Ishikawa (cell line): ENCODE results near the gene FHIT.

Source experiments
- CEBPB ChIP-seq: IDR thresholded peaks from 2 replicates; pipeline ENCODE4 v1.6.1; 2012
- CREB1 ChIP-seq: IDR thresholded peaks from 2 replicates; pipeline ENCODE4 v1.6.1; 2012; ENCODE audit warnings: low read depth
- EGR1 ChIP-seq: IDR thresholded peaks from 2 replicates; pipeline ENCODE4 v1.6.1; 2012
- EP300 ChIP-seq: IDR thresholded peaks from 2 replicates; pipeline ENCODE4 v1.6.1; 2012; ENCODE audit warnings: borderline replicate concordance
- FOXM1 ChIP-seq: IDR thresholded peaks from 2 replicates; pipeline ENCODE4 v1.6.1; 2012; ENCODE audit warnings: low read depth, borderline replicate concordance
- NFIC ChIP-seq: IDR thresholded peaks from 2 replicates; pipeline ENCODE4 v1.6.1; 2012
- RAD21 ChIP-seq: IDR thresholded peaks from 2 replicates; pipeline ENCODE4 v1.6.1; 2012; ENCODE audit warnings: low read depth
- TAF1 ChIP-seq: IDR thresholded peaks from 2 replicates; pipeline ENCODE4 v1.6.1; 2012; ENCODE audit warnings: low read depth, mild to moderate bottlenecking
- TCF12 ChIP-seq: IDR thresholded peaks from 2 replicates; pipeline ENCODE4 v1.6.1; 2012; ENCODE audit warnings: low read depth
- TEAD4 ChIP-seq: IDR thresholded peaks from 2 replicates; pipeline ENCODE4 v1.6.1; 2012
- USF1 ChIP-seq: IDR thresholded peaks from 2 replicates; pipeline ENCODE4 v1.6.1; 2012
- YY1 ChIP-seq: IDR thresholded peaks from 2 replicates; pipeline ENCODE4 v1.6.1; 2012; ENCODE audit warnings: low read depth
- ZBTB7A ChIP-seq: IDR thresholded peaks from 2 replicates; pipeline ENCODE4 v1.6.1; 2012; ENCODE audit warnings: low read depth
- TF ChIP-seq, protein P1 (sequence below): IDR thresholded peaks from 2 replicates; pipeline ENCODE4 v1.6.1; 2012
- TF ChIP-seq, protein P2 (sequence below): IDR thresholded peaks from 2 replicates; pipeline ENCODE4 v1.6.1; 2012; ENCODE audit warnings: low read depth, mild to moderate bottlenecking

The FHIT gene

DNA sequence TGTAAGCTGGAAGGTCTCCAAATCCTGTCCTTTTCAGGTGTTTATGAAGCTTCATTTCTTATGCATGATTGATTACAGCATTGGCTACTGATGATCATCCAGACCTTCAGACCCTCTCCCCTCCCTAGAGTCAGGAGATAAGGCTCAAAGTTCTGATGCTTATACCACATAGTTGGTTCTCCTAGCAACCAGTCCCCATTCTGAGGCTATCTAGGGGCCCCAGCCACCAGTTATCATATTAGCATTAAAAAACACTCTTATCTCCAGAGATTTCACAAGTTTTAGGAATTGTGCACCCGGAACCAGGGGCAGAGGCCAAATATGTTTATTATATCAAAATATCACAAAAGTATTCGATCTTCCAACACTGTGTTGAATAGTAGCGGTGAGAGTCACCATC is 953.1 kb downstream of the FHIT start:
- TF ChIP-seq, protein P1, sequence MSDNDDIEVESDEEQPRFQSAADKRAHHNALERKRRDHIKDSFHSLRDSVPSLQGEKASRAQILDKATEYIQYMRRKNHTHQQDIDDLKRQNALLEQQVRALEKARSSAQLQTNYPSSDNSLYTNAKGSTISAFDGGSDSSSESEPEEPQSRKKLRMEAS, result no peak
- TF ChIP-seq CREB1, result no peak

DNA sequence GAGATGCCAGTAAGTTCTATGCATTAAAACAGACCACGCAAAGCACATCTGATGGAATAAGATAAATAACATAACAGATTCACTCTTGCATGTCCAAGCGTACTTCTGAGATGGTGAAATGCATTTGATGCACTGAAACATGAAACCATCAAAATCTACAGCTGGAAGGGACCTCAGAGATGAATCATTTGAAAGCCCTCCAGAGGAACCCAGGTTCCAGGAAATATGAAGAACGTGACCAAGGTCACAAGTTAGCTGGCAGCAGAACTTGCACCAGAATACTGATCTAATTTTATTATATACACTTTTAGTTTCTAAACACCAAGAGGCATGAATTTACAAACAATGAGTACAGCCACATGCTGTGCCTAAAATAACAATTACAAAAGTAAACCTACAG is 957.1 kb downstream of the FHIT start:
- no peak for TF ChIP-seq FOXM1
- TF ChIP-seq, protein P2, sequence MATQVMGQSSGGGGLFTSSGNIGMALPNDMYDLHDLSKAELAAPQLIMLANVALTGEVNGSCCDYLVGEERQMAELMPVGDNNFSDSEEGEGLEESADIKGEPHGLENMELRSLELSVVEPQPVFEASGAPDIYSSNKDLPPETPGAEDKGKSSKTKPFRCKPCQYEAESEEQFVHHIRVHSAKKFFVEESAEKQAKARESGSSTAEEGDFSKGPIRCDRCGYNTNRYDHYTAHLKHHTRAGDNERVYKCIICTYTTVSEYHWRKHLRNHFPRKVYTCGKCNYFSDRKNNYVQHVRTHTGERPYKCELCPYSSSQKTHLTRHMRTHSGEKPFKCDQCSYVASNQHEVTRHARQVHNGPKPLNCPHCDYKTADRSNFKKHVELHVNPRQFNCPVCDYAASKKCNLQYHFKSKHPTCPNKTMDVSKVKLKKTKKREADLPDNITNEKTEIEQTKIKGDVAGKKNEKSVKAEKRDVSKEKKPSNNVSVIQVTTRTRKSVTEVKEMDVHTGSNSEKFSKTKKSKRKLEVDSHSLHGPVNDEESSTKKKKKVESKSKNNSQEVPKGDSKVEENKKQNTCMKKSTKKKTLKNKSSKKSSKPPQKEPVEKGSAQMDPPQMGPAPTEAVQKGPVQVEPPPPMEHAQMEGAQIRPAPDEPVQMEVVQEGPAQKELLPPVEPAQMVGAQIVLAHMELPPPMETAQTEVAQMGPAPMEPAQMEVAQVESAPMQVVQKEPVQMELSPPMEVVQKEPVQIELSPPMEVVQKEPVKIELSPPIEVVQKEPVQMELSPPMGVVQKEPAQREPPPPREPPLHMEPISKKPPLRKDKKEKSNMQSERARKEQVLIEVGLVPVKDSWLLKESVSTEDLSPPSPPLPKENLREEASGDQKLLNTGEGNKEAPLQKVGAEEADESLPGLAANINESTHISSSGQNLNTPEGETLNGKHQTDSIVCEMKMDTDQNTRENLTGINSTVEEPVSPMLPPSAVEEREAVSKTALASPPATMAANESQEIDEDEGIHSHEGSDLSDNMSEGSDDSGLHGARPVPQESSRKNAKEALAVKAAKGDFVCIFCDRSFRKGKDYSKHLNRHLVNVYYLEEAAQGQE, result no peak
- no peak for TF ChIP-seq EGR1
- no peak for TF ChIP-seq RAD21
- TF ChIP-seq TAF1, result no peak
- TF ChIP-seq CEBPB, result no peak
- TF ChIP-seq TEAD4, result no peak
- TF ChIP-seq YY1, result no peak
- TF ChIP-seq TCF12, result no peak
- TF ChIP-seq ZBTB7A, result no peak
- no peak for TF ChIP-seq CREB1
- TF ChIP-seq EP300, result no peak
- TF ChIP-seq NFIC, result no peak
- TF ChIP-seq, protein P1, result no peak
- no peak for TF ChIP-seq USF1

- TF ChIP-seq, protein P2, result no peak
- TF ChIP-seq ZBTB7A (no peak), TAF1 (no peak), TEAD4 (no peak), CREB1 (no peak), YY1 (no peak), EP300 (no peak), TCF12 (no peak), NFIC (no peak), EGR1 (no peak), USF1 (no peak), CEBPB (no peak), RAD21 (no peak), FOXM1 (no peak)
- TF ChIP-seq, protein P1, result no peak
Measured at GRCh38 chr3:60291115-60291514, 960.1 kb downstream of the FHIT start.

GRCh38 chr3:60290122-60290492 is 961.1 kb downstream of the FHIT start:
- TF ChIP-seq, protein P2, result no peak
- TF ChIP-seq, protein P1, result no peak
- TF ChIP-seq RAD21 (no peak), TEAD4 (no peak), USF1 (no peak), EP300 (no peak), YY1 (no peak), EGR1 (no peak)
